PC-3 (cell line): ENCODE measurements around the gene IL18BP. TPM values are rescaled to one million over a fixed set of nuclear protein-coding genes. Genes with fewer than 3 reads are reported as not detected.

Experiments used
- ATAC-seq: fragments of 200-7000 bp; cut with Tn5 transposase; 2 replicates; pipeline ENCODE4 v1.9.1; 2020; ENCODE audit warnings: mild to moderate bottlenecking, moderate library complexity
- BruUV-seq: library from RNA; stranded (reverse); fragments of 400-500 nt; replicated peaks from 2 replicates; lab custom pipeline; 2021; lab: Mats Ljungman, UMichigan
- CTCF ChIA-PET: fragments of 300-600 bp; sonication (Branson Sonifier 250); formaldehyde crosslinking; loops from one replicate; lab custom pipeline; 2022; ENCODE audit warnings: antibody characterized with exemption; lab: Charles Lee
- POLR2A ChIA-PET: fragments of 300-600 bp; sonication (Branson Sonifier 250); formaldehyde crosslinking; loops from one replicate; lab custom pipeline; 2022; ENCODE audit warnings: antibody characterized with exemption; ENCODE audit not compliant: unreplicated experiment; lab: Charles Lee
- DNase-seq: peaks from one replicate; pipeline ENCODE4 v3.0.0-alpha.2; 2015
- H2AFZ ChIP-seq: fragments of 300-600 bp; sonication (generic); 2 replicates; pipeline ENCODE4 v1.6.0; 2016; ENCODE audit warnings: antibody characterized with exemption, low read length
- H3F3A ChIP-seq: fragments of 300-600 bp; sonication (generic); one replicate; pipeline ENCODE4 v1.6.0; 2017; ENCODE audit warnings: antibody characterized with exemption, low read length, control low read depth, mild to moderate bottlenecking; ENCODE audit not compliant: unreplicated experiment
- H3K27ac ChIP-seq: fragments of 300-600 bp; sonication (generic); 2 replicates; pipeline ENCODE4 v1.5.1; 2016; ENCODE audit warnings: mild to moderate bottlenecking, low read length
- H3K27me3 ChIP-seq: fragments of 300-600 bp; sonication (generic); 2 replicates; pipeline ENCODE4 v1.6.1; 2016; ENCODE audit warnings: low read length, mixed read lengths
- H3K36me3 ChIP-seq: fragments of 300-600 bp; sonication (generic); 2 replicates; pipeline ENCODE4 v1.6.1; 2016; ENCODE audit warnings: low read depth, mixed run types, low read length, mixed read lengths
- H3K4me1 ChIP-seq: fragments of 300-600 bp; sonication (generic); 2 replicates; pipeline ENCODE4 v1.5.1; 2016; ENCODE audit warnings: low read length; ENCODE audit not compliant: insufficient read depth
- H3K4me2 ChIP-seq: fragments of 300-600 bp; sonication (generic); 2 replicates; pipeline ENCODE4 v1.6.0; 2016; ENCODE audit warnings: low read length
- H3K4me3 ChIP-seq: fragments of 300-600 bp; sonication (generic); 2 replicates; pipeline ENCODE4 v1.5.1; 2016; ENCODE audit warnings: mild to moderate bottlenecking, low read length, mixed read lengths
- H3K79me2 ChIP-seq: fragments of 300-600 bp; sonication (generic); 2 replicates; pipeline ENCODE4 v1.6.1; 2017; ENCODE audit warnings: low read length, mixed read lengths
- H3K9ac ChIP-seq: fragments of 300-600 bp; sonication (generic); 2 replicates; pipeline ENCODE4 v1.6.0; 2016; ENCODE audit warnings: mild to moderate bottlenecking, low read length
- H3K9me2 ChIP-seq: fragments of 300-600 bp; sonication (generic); replicated peaks from 2 replicates; pipeline ENCODE4 v1.6.1; 2016; ENCODE audit warnings: mixed run types, low read length, mixed read lengths
- H3K9me3 ChIP-seq: fragments of 300-600 bp; sonication (generic); 2 replicates; pipeline ENCODE4 v1.6.1; 2016; ENCODE audit warnings: low read length, mixed read lengths
- H4K20me1 ChIP-seq: fragments of 300-600 bp; sonication (generic); 2 replicates; pipeline ENCODE4 v1.6.1; 2016; ENCODE audit warnings: low read length, mixed read lengths
- CTCF ChIP-seq: fragments of 300-600 bp; sonication (generic); conservative IDR thresholded peaks from 2 replicates; pipeline ENCODE4 v1.5.1; 2017; ENCODE audit warnings: antibody characterized with exemption, low read depth, mild to moderate bottlenecking, low read length
- EZH2 ChIP-seq: fragments of 300-600 bp; sonication (generic); IDR thresholded peaks from one replicate; pipeline ENCODE4 v1.6.1; 2017; ENCODE audit warnings: antibody characterized with exemption, mild to moderate bottlenecking, low read length; ENCODE audit not compliant: unreplicated experiment
- EZH2phosphoT487 ChIP-seq: fragments of 300-600 bp; sonication (generic); IDR thresholded peaks from 2 replicates; pipeline ENCODE4 v1.6.1; 2018; ENCODE audit warnings: mild to moderate bottlenecking, antibody characterized with exemption, low read length, borderline replicate concordance
- intact Hi-C: fragments of 100-400 bp; cut with micrococcal nuclease; formaldehyde crosslinking; loops from 2 replicates; pipeline ENCODE4 v1.9.0; 2023
- total RNA-seq: library from RNA; depleted of rRNA; stranded (reverse); fragments of >200 nt; gene quantifications from 2 replicates; pipeline ENCODE4 v1.2.3, GENCODE V29; 2014

The IL18BP gene
- total RNA-seq, 1 experiment from 2014 or later, result 7.2 TPM

- DNase-seq (no peak), ATAC-seq (no peak)
- Histone ChIP-seq H3K4me3 (no peak overlapping the region), H2AFZ (no peak overlapping the region), H3K4me2 (no peak overlapping the region), H3K27me3 (no peaks in the 10 kb centered on the region), H3K9ac (no peak overlapping the region), H3K4me1 (peaks cover 13% of the 10 kb centered on the region), H3K36me3 (no peaks in the 10 kb centered on the region), H4K20me1 (no peaks in the 10 kb centered on the region), H3K27ac (no peak overlapping the region), H3K9me2 (no peaks in the 10 kb centered on the region), H3K79me2 (peaks cover 91% of the 10 kb centered on the region), H3K9me3 (no peaks in the 10 kb centered on the region), H3F3A (no peaks in the 10 kb centered on the region)
- no TSS peak for BruUV-seq
- intact Hi-C loops, result no loop called here
- POLR2A ChIA-PET, result no interaction called here
- TF ChIP-seq EZH2phosphoT487 (no peak), EZH2 (no peak), CTCF (no peak)
- CTCF ChIA-PET, result no interaction called here
Measured at GRCh38 chr11:71951741-71952310, 46.9 kb upstream of the IL18BP start.

- ChIA-PET CTCF (interaction anchor here (0.5 kb wide), 1 partner anchor 21 kb away, joined by 3 read pairs; no protein-coding TSS in a partner anchor), POLR2A (no interaction called here)
- Histone ChIP-seq H3K27ac (no peak overlapping the region), H3K9me3 (no peaks in the 10 kb centered on the region), H4K20me1 (no peaks in the 10 kb centered on the region), H3K27me3 (no peaks in the 10 kb centered on the region), H3K4me2 (no peak overlapping the region), H3K9ac (no peak overlapping the region), H3K4me1 (no peaks in the 10 kb centered on the region), H3K79me2 (peaks cover 50% of the 10 kb centered on the region), H3F3A (no peaks in the 10 kb centered on the region), H2AFZ (no peak overlapping the region), H3K4me3 (no peak overlapping the region), H3K36me3 (peaks cover 6% of the 10 kb centered on the region), H3K9me2 (no peaks in the 10 kb centered on the region)
- no peak for TF ChIP-seq EZH2
- TF ChIP-seq CTCF, result no peak
- no peak for TF ChIP-seq EZH2phosphoT487
- intact Hi-C loops, result no loop called here
- no peak for DNase-seq
- BruUV-seq, result no TSS peak
- ATAC-seq, result no peak
Measured at GRCh38 chr11:71955898-71956456, 42.7 kb upstream of the IL18BP start.

- Histone ChIP-seq H3K4me2 (no peak overlapping the region), H3K36me3 (peaks cover 24% of the 10 kb centered on the region), H3K9me3 (no peaks in the 10 kb centered on the region), H4K20me1 (no peaks in the 10 kb centered on the region), H3K9me2 (no peaks in the 10 kb centered on the region), H3K79me2 (peaks cover 6% of the 10 kb centered on the region; the same call in 1 of the 2 replicates), H2AFZ (no peak overlapping the region), H3K27ac (peak overlapping the region; percentile 44), H3K4me3 (no peak overlapping the region), H3K9ac (no peak overlapping the region), H3K4me1 (peaks cover 12% of the 10 kb centered on the region), H3F3A (no peaks in the 10 kb centered on the region), H3K27me3 (no peaks in the 10 kb centered on the region)
- TF ChIP-seq CTCF (no peak), EZH2phosphoT487 (no peak), EZH2 (no peak)
- DNase-seq, result peak; percentile 27
- BruUV-seq, result no TSS peak
- POLR2A ChIA-PET, result no interaction called here
- ATAC-seq, result peak; percentile 50
- intact Hi-C loops, result no loop called here
- CTCF ChIA-PET, result no interaction called here
Measured at GRCh38 chr11:71962428-71963038, 36.2 kb upstream of the IL18BP start.
